M059J (cell line): ENCODE measurements around the gene TLNRD1. TPM values are rescaled to one million over a fixed set of nuclear protein-coding genes. Genes with fewer than 3 reads are reported as not detected.

ENCODE experiments used
- DNase-seq: peaks from one replicate; pipeline ENCODE4 v3.0.0-alpha.2; 2012; ENCODE audit warnings: low read depth
- total RNA-seq: library from RNA; depleted of rRNA; stranded (reverse); fragments of >200 nt; shearing (Covaris generic); gene quantifications from 2 replicates; pipeline ENCODE4 v1.2.3, GENCODE V29; 2014

TLNRD1 gene
- total RNA-seq, 1 experiment from 2014 or later: 9.0 TPM

DNA sequence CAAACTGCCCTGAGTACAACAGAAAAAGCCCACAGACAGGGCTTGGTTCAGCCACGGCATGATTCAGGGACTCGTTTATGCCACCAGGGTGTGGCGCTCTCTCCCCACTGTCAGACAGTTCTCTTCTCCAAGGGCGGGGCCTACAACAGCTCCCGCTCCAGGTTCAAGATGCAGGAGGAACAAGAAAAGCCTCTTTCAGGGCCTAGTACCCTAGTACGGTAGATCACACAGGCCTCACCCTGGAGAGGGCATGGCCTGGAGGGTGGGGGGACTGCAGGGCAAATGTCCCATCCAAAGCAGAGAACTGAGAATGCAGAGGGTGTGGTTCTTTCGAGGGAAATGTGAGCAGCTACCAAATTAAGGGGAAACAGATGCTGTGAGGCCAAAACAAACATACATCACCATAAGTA lies 23.1 kb upstream of the TLNRD1 start:
- DNase-seq: no peak

GRCh38 chr15:80978685-80979329 lies 21.9 kb upstream of the TLNRD1 start:
- DNase-seq: peak; percentile 60

DNA sequence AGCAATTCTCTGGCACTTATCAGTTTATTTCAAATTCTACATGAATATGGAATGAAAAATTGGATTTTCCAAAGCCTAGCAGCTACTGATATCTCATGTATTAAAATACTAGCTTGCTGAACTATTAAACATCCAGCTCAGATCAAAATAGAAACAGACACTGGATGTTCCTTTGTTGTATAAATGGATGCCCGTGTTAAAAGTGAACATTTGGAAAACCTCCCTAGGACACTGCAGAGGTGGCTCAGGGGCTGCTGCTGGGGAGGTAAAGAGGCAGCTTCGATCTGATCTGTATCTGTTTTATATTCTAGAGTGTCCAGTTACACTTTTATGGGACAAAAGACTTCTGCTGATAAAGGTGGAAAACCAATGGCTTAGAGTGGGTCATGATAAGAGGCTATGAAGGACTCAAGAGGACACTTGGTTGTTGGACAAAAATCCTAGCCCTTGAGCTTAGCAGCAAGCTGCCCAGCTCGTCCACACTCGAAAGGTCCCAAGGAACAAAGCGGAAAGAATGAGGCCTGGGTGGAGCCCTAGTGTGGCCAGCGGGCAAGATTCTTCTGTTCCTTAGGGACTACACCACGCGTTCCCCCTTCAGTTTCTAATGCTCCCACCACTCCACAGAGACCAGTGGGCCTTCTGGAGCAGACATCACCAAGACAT lies 21.1 kb upstream of the TLNRD1 start:
- DNase-seq: no peak

- no peak for DNase-seq
Observed at GRCh38 chr15:80982205-80982604, 18.5 kb upstream of the TLNRD1 start.

DNA sequence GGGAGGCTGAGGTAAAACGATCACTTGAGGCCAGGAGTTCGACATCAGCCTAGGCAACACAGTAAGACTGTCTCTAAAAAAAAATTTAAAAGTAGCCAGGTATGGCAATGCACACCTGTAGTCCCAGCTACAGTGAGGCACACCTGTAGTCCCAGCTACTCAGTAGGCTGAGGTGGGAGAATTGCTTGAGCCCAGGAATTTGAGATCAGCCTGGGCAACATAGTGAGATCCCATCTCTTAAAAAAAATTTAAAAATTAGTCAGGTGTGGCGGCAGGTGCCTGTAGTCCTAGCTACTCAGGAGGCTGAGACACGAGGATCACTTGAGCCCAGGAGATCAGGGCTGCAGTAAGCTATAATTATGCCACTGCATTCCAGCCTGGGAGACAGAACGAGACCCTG lies 17.9 kb upstream of the TLNRD1 start:
- no peak for DNase-seq

GRCh38 chr15:80984856-80985255 lies 15.9 kb upstream of the TLNRD1 start:
- DNase-seq: no peak

- no peak for DNase-seq
Observed at GRCh38 chr15:80985981-80986380, 14.7 kb upstream of the TLNRD1 start.

DNA sequence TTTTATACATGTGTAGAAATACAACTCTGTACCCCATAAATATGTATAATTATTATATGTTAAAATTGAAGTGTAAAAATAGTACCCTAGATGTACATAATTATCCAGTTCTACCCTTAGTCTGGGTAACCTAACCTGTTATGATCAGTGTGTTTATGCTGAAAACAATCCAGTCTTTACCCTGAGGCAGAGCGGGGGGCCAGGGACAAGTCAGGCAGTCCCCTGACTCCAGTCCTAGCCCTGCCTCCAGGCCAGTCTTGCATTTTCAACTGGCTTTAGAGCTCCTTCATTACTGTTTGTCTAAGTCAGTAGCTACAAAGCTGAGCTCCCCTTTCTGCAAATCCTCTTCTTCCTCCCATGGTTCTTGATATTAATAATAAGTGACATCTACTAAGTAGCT lies 14.2 kb upstream of the TLNRD1 start:
- no peak for DNase-seq

GRCh38 chr15:80988148-80988796 lies 12.5 kb upstream of the TLNRD1 start:
- no peak for DNase-seq

DNA sequence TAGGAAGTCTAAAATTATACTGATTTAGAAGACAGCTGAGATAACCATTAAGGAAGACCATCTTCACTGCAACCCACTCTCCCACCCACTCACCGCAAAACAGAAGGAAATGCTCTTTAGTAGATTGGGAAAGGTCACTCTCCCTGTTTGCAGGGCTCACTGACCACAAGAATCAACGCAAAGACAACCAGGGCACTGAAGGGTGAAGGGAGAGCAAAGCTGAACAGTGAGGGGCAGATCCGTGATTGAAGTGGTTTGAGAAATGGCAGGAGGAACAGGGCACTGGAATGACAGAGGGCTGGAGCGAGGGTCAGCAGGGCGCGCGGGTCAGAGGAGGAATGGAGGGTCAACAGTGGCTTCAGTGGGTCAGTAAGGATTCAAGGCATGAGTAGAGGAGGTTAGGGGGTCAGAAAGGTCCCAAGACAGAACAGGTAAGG lies 11.6 kb upstream of the TLNRD1 start:
- DNase-seq: no peak

- DNase-seq: peak; percentile 89
Observed at GRCh38 chr15:80989518-80990478, 10.9 kb upstream of the TLNRD1 start, which contains the start of gene MESD. TSS of gene MESD (minus strand) at chr15:80989819. CDS start at chr15:80989791, 28 bp downstream.

GRCh38 chr15:80990955-80991354 lies 9.8 kb upstream of the TLNRD1 start:
- DNase-seq: no peak

DNA sequence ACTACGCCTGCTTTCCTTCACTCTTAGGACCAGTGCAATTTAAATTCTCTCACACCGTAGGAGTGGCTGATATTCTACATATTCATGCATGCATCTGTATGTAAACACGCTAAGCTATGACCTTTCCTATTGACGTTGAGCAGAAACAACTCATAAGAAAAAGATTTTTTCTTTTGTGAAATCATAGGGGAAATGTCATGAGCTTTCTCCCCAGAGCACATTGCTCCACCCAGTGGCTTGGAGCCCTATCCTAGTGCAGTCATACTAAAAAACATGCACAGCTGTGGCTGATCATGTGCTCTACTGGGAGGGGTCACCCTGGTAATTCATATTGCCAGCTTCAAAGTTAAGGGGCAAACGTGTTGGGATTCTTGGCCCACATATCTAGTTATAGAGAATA lies 9.3 kb upstream of the TLNRD1 start:
- DNase-seq: no peak

GRCh38 chr15:80992006-80992405 lies 8.7 kb upstream of the TLNRD1 start:
- no peak for DNase-seq

GRCh38 chr15:80992441-80992840 lies 8.3 kb upstream of the TLNRD1 start:
- no peak for DNase-seq

GRCh38 chr15:80996247-80996646 lies 4.5 kb upstream of the TLNRD1 start:
- peak; percentile 29 for DNase-seq

- no peak for DNase-seq
Observed at GRCh38 chr15:80997692-80998091, 3.0 kb upstream of the TLNRD1 start.

- no peak for DNase-seq
Observed at GRCh38 chr15:80998251-80998650, 2.5 kb upstream of the TLNRD1 start.

DNA sequence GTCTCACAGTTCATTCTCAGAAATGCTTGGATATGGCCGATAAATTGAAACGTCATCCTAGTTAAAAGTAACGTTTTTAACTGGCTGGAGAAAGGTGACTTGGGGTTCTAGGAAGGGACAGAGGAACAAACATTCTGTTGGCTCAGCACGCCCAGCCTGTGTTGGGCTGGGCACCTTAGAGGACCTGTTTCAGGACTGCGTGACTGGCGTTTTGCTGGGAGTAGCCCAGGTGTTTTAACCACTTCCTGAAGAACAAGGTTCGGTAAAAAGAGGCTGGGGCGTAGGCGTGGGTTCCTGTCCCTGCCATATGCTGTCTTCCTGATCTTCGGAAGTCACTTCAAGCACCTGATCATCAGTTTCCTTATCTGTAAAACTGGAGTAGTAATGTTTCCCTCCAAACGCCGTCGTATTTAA lies 1.1 kb upstream of the TLNRD1 start:
- DNase-seq: no peak

GRCh38 chr15:81000144-81000623 lies 539 bp upstream of the TLNRD1 start:
- DNase-seq: no peak

- peak; percentile 58 for DNase-seq
Observed at GRCh38 chr15:81001152-81002008, 657 bp downstream of the TLNRD1 start.
